NB4 (cell line): ENCODE data around the gene F8.

Experiments
- DNase-seq: peaks from one replicate; pipeline ENCODE4 v3.0.0; 2010; ENCODE audit warnings: low read depth
- H3K4me3 ChIP-seq: one replicate; pipeline ENCODE4 v1.5.1; 2011; ENCODE audit warnings: mild to moderate bottlenecking, low read depth, low read length, moderate library complexity
- CTCF ChIP-seq: IDR thresholded peaks from one replicate; pipeline ENCODE4 v1.5.1; 2012; ENCODE audit warnings: low read depth, low read length
- MAX ChIP-seq: IDR thresholded peaks from 2 replicates; pipeline ENCODE4 v1.6.1; 2011; ENCODE audit warnings: low read depth, low read length
- MYC ChIP-seq: IDR thresholded peaks from 2 replicates; pipeline ENCODE4 v1.6.1; 2011; ENCODE audit warnings: low read depth, low read length
- POLR2A ChIP-seq: IDR thresholded peaks from 2 replicates; pipeline ENCODE4 v1.6.1; 2011; ENCODE audit warnings: mild to moderate bottlenecking; ENCODE audit not compliant: insufficient read length; ENCODE audit errors: extremely low read depth

Gene F8

GRCh38 chrX:154813801-154814200, 208.7 kb downstream of the F8 start:
- TF ChIP-seq CTCF (no peak), MAX (no peak), POLR2A (no peak), MYC (no peak)
- H3K4me3 ChIP-seq: no peak overlapping the region
- no peak for DNase-seq

GRCh38 chrX:154812341-154813101, 210.0 kb downstream of the F8 start:
- no peak for TF ChIP-seq MAX
- no peak for TF ChIP-seq POLR2A
- TF ChIP-seq MYC: no peak
- no peak for TF ChIP-seq CTCF
- no peak overlapping the region for H3K4me3 ChIP-seq
- DNase-seq: no peak

- H3K4me3 ChIP-seq: no peak overlapping the region
- DNase-seq: peak; percentile 42
- TF ChIP-seq MAX (peak; percentile 29; the same call in 1 of the 2 replicates), POLR2A (no peak)
Observed at GRCh38 chrX:154809939-154810665, 212.4 kb downstream of the F8 start.

- no peak for DNase-seq
- H3K4me3 ChIP-seq: no peak overlapping the region
- no peak for TF ChIP-seq MYC
Observed at GRCh38 chrX:154806837-154807501, 215.6 kb downstream of the F8 start.

GRCh38 chrX:154805696-154806091, 216.8 kb downstream of the F8 start:
- TF ChIP-seq CTCF (no peak), MAX (no peak), MYC (no peak), POLR2A (no peak)
- H3K4me3 ChIP-seq: peak overlapping the region; percentile 37
- no peak for DNase-seq

GRCh38 chrX:154804957-154805695, 217.4 kb downstream of the F8 start, which contains the start of gene MPP1:
Gene MPP1 (minus strand): TSS chrX:154805485. CDS start chrX:154805373, 112 bp downstream.
- DNase-seq: peak; percentile 89
- peak within 1 kb of the TSS; percentile 82 for H3K4me3 ChIP-seq
- TF ChIP-seq MYC: no peak
- no peak for TF ChIP-seq MAX
- TF ChIP-seq POLR2A: peak; percentile 54
- no peak for TF ChIP-seq CTCF
